GM12878 (cell line): Measurements from ENCODE around the gene LIN28B.

ENCODE experiments used
- BCL11A ChIP-seq: IDR thresholded peaks from 2 replicates; pipeline ENCODE4 v1.6.1; 2011; ENCODE audit warnings: low read depth, low read length
- BRCA1 ChIP-seq: IDR thresholded peaks from 2 replicates; pipeline ENCODE4 v1.6.1; 2011; ENCODE audit warnings: low read depth, low read length, improper control_type of control experiment
- EZH2 ChIP-seq: IDR thresholded peaks from 2 replicates; pipeline ENCODE4 v1.6.1; 2012; ENCODE audit warnings: low read depth, mild to moderate bottlenecking, control low read depth, inconsistent platforms, low read length, borderline replicate concordance; ENCODE audit not compliant: control insufficient read depth
- FOXK2 ChIP-seq: fragments of 450-650 bp; IDR thresholded peaks from 2 replicates; pipeline ENCODE4 v1.6.1; 2017; ENCODE audit warnings: mild to moderate bottlenecking, moderate library complexity
- NR2F1 ChIP-seq: fragments of 450-650 bp; conservative IDR thresholded peaks from 2 replicates; pipeline ENCODE4 v1.6.1; 2017; ENCODE audit warnings: mild to moderate bottlenecking

DNA sequence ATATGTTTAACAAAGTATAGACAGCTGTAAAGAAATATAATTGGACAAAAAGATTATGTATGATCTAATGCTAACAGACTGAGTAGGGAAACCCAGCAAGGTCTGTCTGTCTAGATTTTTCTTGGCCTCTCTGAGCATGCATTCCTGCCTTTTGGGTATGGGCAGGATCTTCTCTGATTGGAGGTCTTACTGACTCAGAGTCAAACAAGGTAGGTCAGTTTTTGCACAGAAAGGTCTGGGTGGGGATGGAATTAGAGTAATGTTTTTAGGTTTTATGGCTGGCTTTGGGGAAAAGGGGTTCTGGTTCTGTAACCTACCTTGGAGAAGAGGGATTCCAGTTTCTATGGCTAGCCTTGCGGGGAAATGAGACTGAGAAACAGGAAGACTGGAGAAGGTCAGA is 65.5 kb downstream of the LIN28B start:
- TF ChIP-seq EZH2 = no peak
- no peak for TF ChIP-seq NR2F1
- TF ChIP-seq BRCA1 = no peak
- TF ChIP-seq FOXK2 = no peak
- no peak for TF ChIP-seq BCL11A
